Calu3 (cell line): ENCODE measurements around the gene SMARCC1. TPM values are rescaled to one million over a fixed set of nuclear protein-coding genes. Genes with fewer than 3 reads are reported as not detected.

Experiments
- BruUV-seq: library from RNA; stranded (reverse); fragments of 400-500 nt; replicated peaks from 2 replicates; lab custom pipeline; 2021; lab: Mats Ljungman, UMichigan
- CTCF ChIA-PET: fragments of 300-600 bp; sonication (Branson Sonifier 250); formaldehyde crosslinking; loops from one replicate; lab custom pipeline; 2022; ENCODE audit warnings: antibody characterized with exemption; lab: Charles Lee
- DNase-seq: peaks from one replicate; pipeline ENCODE4 v3.0.0; 2022
- H3K27ac Mint-ChIP-seq: one replicate; pipeline ENCODE4 v1.8.0; 2022; ENCODE audit warnings: mixed read lengths; ENCODE audit not compliant: unreplicated experiment
- H3K27me3 Mint-ChIP-seq: one replicate; pipeline ENCODE4 v1.8.0; 2022; ENCODE audit warnings: mixed read lengths; ENCODE audit not compliant: unreplicated experiment
- H3K36me3 Mint-ChIP-seq: one replicate; pipeline ENCODE4 v1.8.0; 2022; ENCODE audit warnings: mild to moderate bottlenecking, moderate library complexity, mixed read lengths; ENCODE audit not compliant: insufficient read depth, unreplicated experiment
- H3K4me1 Mint-ChIP-seq: one replicate; pipeline ENCODE4 v1.8.0; 2022; ENCODE audit warnings: mild to moderate bottlenecking, low read depth, mixed read lengths; ENCODE audit not compliant: unreplicated experiment
- H3K4me3 Mint-ChIP-seq: one replicate; pipeline ENCODE4 v1.8.0; 2022; ENCODE audit warnings: mild to moderate bottlenecking, low read depth, moderate library complexity, mixed read lengths; ENCODE audit not compliant: unreplicated experiment
- H3K9me3 Mint-ChIP-seq: one replicate; pipeline ENCODE4 v1.8.0; 2022; ENCODE audit warnings: low read depth, mixed read lengths; ENCODE audit not compliant: unreplicated experiment
- CTCF ChIP-seq: fragments of 200-600 bp; IDR thresholded peaks from one replicate; pipeline ENCODE4 v1.8.0; 2022; ENCODE audit warnings: antibody characterized with exemption; ENCODE audit not compliant: unreplicated experiment
- intact Hi-C: fragments of 100-400 bp; cut with micrococcal nuclease; formaldehyde crosslinking; loops from one replicate; pipeline ENCODE4 v1.10.0; 2022; ENCODE audit not compliant: unreplicated experiment
- total RNA-seq: library from RNA; stranded (reverse); gene quantifications from 2 replicates; pipeline ENCODE4 v1.2.3, GENCODE V29; 2022

Gene SMARCC1
- total RNA-seq, 1 experiment from 2014 or later = 122 TPM

DNA sequence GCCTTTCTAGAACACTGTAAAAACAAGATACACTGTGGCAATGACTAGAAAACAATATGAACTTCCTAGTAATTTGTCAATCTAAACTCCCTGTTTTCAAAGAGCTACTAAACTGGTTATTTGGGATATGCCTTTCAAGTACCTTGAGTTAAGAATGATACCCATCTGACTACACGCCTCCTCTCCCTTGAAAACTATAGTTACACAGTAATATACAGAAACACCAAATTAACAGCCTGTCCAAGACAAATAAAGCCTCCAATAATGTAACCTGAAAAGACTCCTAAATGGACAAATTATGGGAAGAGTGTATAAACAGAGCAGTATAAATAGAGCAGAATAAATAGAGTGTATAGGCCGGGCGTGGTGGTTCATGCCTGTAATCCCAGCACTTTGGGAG, 70.1 kb downstream of the SMARCC1 start:
- CTCF ChIA-PET = interaction anchor here (0.5 kb wide), 1 partner anchor 189 kb away, joined by 3 read pairs; no protein-coding TSS in a partner anchor
- intact Hi-C loops = no loop called here
- H3K4me1 Mint-ChIP-seq = peaks cover 11% of the 10 kb centered on the region
- TF ChIP-seq CTCF = no peak
- H3K27me3 Mint-ChIP-seq = no peaks in the 10 kb centered on the region
- H3K36me3 Mint-ChIP-seq = peaks cover 60% of the 10 kb centered on the region
- H3K4me3 Mint-ChIP-seq = no peak overlapping the region
- H3K27ac Mint-ChIP-seq = no peak overlapping the region
- no TSS peak for BruUV-seq
- DNase-seq = no peak
- H3K9me3 Mint-ChIP-seq = no peaks in the 10 kb centered on the region

DNA sequence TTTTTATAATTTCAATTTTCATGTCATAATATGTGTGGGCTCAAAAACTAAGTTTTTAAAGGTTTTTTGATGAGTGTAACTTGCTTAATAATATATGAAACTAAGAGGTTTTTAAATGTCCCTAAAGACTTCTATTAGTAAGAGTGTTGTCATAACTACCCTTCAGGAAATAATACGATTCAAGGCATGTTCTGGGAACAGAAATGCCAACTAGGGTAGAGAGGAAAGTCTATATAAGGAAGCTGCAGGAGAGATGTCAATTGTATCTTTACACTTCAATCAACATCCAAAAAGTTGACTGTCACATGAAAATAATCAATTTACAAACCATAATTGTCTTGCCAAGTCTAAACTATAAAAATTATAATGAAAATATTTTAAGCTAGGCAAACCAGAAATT, 76.3 kb downstream of the SMARCC1 start:
- H3K9me3 Mint-ChIP-seq = no peaks in the 10 kb centered on the region
- TF ChIP-seq CTCF = no peak
- H3K36me3 Mint-ChIP-seq = peaks cover 56% of the 10 kb centered on the region
- intact Hi-C loops = no loop called here
- H3K27me3 Mint-ChIP-seq = no peaks in the 10 kb centered on the region
- no peak overlapping the region for H3K4me3 Mint-ChIP-seq
- H3K27ac Mint-ChIP-seq = no peak overlapping the region
- CTCF ChIA-PET = no interaction called here
- H3K4me1 Mint-ChIP-seq = no peaks in the 10 kb centered on the region
- no peak for DNase-seq
- BruUV-seq = no TSS peak

GRCh38 chr3:47704237-47704612, 77.5 kb downstream of the SMARCC1 start:
- no peaks in the 10 kb centered on the region for H3K9me3 Mint-ChIP-seq
- no peak for TF ChIP-seq CTCF
- H3K27ac Mint-ChIP-seq = no peak overlapping the region
- DNase-seq = no peak
- no peaks in the 10 kb centered on the region for H3K4me1 Mint-ChIP-seq
- H3K36me3 Mint-ChIP-seq = peaks cover 51% of the 10 kb centered on the region
- BruUV-seq = no TSS peak
- no peak overlapping the region for H3K4me3 Mint-ChIP-seq
- intact Hi-C loops = no loop called here
- CTCF ChIA-PET = no interaction called here
- no peaks in the 10 kb centered on the region for H3K27me3 Mint-ChIP-seq

DNA sequence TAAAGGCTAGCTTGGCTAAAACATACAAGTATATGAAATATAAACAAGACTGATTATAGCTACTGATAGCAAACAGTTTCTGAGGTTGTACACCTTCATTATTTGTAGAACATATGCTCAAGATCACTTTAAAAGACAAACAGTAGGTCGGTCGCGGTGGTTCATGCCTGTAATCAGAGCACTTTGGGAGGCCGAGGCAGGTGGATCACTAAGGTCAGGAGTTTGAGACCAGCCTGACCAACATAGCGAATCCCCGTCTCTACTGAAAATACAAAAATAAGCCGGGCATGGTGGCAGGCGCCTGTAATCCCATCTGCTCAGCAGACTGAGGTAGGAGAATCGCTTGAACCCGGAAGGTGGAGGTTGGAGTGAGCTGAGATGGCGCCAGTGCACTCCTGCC, 80.3 kb downstream of the SMARCC1 start:
- Mint-ChIP-seq H3K36me3 (peaks cover 50% of the 10 kb centered on the region), H3K4me1 (no peaks in the 10 kb centered on the region), H3K4me3 (no peak overlapping the region), H3K27me3 (no peaks in the 10 kb centered on the region), H3K9me3 (no peaks in the 10 kb centered on the region), H3K27ac (no peak overlapping the region)
- CTCF ChIA-PET = no interaction called here
- BruUV-seq = no TSS peak
- DNase-seq = no peak
- intact Hi-C loops = no loop called here
- TF ChIP-seq CTCF = no peak

GRCh38 chr3:47692158-47692557, 89.5 kb downstream of the SMARCC1 start:
- Mint-ChIP-seq H3K36me3 (peaks cover 52% of the 10 kb centered on the region), H3K4me1 (no peaks in the 10 kb centered on the region), H3K27ac (no peak overlapping the region), H3K9me3 (no peaks in the 10 kb centered on the region), H3K4me3 (no peak overlapping the region), H3K27me3 (no peaks in the 10 kb centered on the region)
- TF ChIP-seq CTCF = no peak
- CTCF ChIA-PET = no interaction called here
- intact Hi-C loops = no loop called here
- DNase-seq = no peak
- BruUV-seq = no TSS peak
